ENCODE measurements around the gene MACF1.

MACF1 gene

DNA sequence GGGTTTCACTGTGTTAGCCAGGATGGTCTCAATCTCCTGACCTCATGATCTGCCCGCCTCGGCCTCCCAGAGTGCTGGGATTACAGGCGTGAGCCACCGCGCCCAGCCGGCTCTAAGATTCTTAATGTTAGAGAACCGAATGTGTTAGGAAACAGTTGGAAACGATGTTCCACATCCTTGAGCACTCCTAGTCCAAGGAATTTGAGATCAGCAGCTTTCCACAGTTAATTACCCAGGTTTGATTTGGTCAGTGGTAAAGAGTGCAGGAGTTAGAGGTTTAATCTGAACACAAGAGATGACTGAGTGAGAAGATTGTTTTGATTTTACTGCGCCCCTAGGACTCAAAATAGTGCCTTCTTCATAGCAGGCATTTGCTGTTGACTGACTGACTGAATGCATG is 211.1 kb downstream of the MACF1 start:
- Histone ChIP-seq H3K79me2 (ENCODE audit: low read length) (peaks cover 77% of the 10 kb centered on the region), H4K20me1 (ENCODE audit: insufficient read depth, low read length) (no peaks in the 10 kb centered on the region), H3F3A (ENCODE audit: insufficient read depth, low read length) (0 out of 2 replicates have a peak, but pooled peaks cover 6% of the 10 kb centered on the region), H3K9me2 (replicated peaks; ENCODE audit: insufficient read depth, low read length) (no peaks in the 10 kb centered on the region), H3K4me2 (ENCODE audit: low read depth, low read length) (no peak overlapping the region), H3K9me3 (replicated peaks; ENCODE audit: insufficient read depth, low read length) (no peaks in the 10 kb centered on the region), H3K4me3 (ENCODE audit: low read length) (no peak overlapping the region), H3K9ac (ENCODE audit: low read length) (no peak overlapping the region), H3K36me3 (replicated peaks; ENCODE audit: insufficient read depth, low read length) (no peaks in the 10 kb centered on the region), H3K27ac (ENCODE audit: low read length) (no peak overlapping the region), H2AFZ (ENCODE audit: low read length) (no peak overlapping the region), H3K4me1 (ENCODE audit: low read length) (peaks cover 18% of the 10 kb centered on the region), H3K27me3 (replicated peaks; ENCODE audit: insufficient read depth, low read length) (no peaks in the 10 kb centered on the region)
- DNase-seq: no peak
- TF ChIP-seq, protein P1, sequence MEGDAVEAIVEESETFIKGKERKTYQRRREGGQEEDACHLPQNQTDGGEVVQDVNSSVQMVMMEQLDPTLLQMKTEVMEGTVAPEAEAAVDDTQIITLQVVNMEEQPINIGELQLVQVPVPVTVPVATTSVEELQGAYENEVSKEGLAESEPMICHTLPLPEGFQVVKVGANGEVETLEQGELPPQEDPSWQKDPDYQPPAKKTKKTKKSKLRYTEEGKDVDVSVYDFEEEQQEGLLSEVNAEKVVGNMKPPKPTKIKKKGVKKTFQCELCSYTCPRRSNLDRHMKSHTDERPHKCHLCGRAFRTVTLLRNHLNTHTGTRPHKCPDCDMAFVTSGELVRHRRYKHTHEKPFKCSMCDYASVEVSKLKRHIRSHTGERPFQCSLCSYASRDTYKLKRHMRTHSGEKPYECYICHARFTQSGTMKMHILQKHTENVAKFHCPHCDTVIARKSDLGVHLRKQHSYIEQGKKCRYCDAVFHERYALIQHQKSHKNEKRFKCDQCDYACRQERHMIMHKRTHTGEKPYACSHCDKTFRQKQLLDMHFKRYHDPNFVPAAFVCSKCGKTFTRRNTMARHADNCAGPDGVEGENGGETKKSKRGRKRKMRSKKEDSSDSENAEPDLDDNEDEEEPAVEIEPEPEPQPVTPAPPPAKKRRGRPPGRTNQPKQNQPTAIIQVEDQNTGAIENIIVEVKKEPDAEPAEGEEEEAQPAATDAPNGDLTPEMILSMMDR (IDR thresholded peaks at IDR 0.05; ENCODE audit: low read length): no peak
- TF ChIP-seq EZH2phosphoT487 (IDR thresholded peaks at IDR 0.05; ENCODE audit: low read length): no peak
- TF ChIP-seq EZH2 (optimal IDR thresholded peaks at IDR 0.05; ENCODE audit: low read depth, low read length): no peak

- H3K4me2 ChIP-seq (ENCODE audit: low read depth, low read length): no peak overlapping the region
- no peaks in the 10 kb centered on the region for H4K20me1 ChIP-seq (ENCODE audit: insufficient read depth, low read length)
- H3K9me2 ChIP-seq (replicated peaks; ENCODE audit: insufficient read depth, low read length): no peaks in the 10 kb centered on the region
Observed at GRCh38 chr1:39416609-39417008, 212.1 kb downstream of the MACF1 start.

DNA sequence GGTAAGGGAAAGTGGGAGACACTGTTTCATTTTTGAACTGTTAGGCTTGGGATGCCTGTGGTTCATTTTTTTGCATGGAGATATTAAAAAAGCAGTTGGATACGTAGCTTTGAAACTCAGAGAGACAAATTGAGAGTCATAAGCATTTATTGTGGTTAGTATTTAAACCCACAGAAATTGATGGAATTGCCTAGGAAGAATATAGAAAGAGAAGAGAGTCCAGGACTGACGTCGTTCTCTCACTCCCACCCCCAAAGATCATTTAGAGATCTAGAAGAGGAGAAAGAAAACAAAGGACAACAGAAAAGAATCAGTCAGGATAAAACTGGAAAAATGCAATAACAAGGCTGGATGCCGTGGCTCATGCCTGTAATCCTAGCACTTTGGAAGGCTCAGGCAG is 213.7 kb downstream of the MACF1 start:
- H3K36me3 ChIP-seq (replicated peaks; ENCODE audit: insufficient read depth, low read length): 0 out of 2 replicates have a peak, but pooled peaks cover 7% of the 10 kb centered on the region
- no peaks in the 10 kb centered on the region for H3K9me3 ChIP-seq (replicated peaks; ENCODE audit: insufficient read depth, low read length)
- H3K27me3 ChIP-seq (replicated peaks; ENCODE audit: insufficient read depth, low read length): no peaks in the 10 kb centered on the region
- no peak for TF ChIP-seq EZH2phosphoT487 (IDR thresholded peaks at IDR 0.05; ENCODE audit: low read length)
- no peak for TF ChIP-seq EZH2 (optimal IDR thresholded peaks at IDR 0.05; ENCODE audit: low read depth, low read length)
- TF ChIP-seq, protein P1 (IDR thresholded peaks at IDR 0.05; ENCODE audit: low read length): no peak
- H3K4me2 ChIP-seq (ENCODE audit: low read depth, low read length): no peak overlapping the region
- H4K20me1 ChIP-seq (ENCODE audit: insufficient read depth, low read length): no peaks in the 10 kb centered on the region
- H3K4me1 ChIP-seq (ENCODE audit: low read length): peaks cover 9% of the 10 kb centered on the region
- no peak overlapping the region for H3K27ac ChIP-seq (ENCODE audit: low read length)
- peaks cover 66% of the 10 kb centered on the region for H3K79me2 ChIP-seq (ENCODE audit: low read length)
- DNase-seq: no peak
- H2AFZ ChIP-seq (ENCODE audit: low read length): no peak overlapping the region
- 0 out of 2 replicates have a peak, but pooled peaks cover 3% of the 10 kb centered on the region for H3F3A ChIP-seq (ENCODE audit: insufficient read depth, low read length)
- H3K9me2 ChIP-seq (replicated peaks; ENCODE audit: insufficient read depth, low read length): no peaks in the 10 kb centered on the region
- no peak overlapping the region for H3K4me3 ChIP-seq (ENCODE audit: low read length)
- no peak overlapping the region for H3K9ac ChIP-seq (ENCODE audit: low read length)

More at GRCh38 chr1:39416609-39417008, 212.1 kb downstream of the MACF1 start:
- Histone ChIP-seq H2AFZ (ENCODE audit: low read length) (no peak overlapping the region), H3K9me3 (replicated peaks; ENCODE audit: insufficient read depth, low read length) (no peaks in the 10 kb centered on the region), H3K79me2 (ENCODE audit: low read length) (peaks cover 73% of the 10 kb centered on the region), H3K9ac (ENCODE audit: low read length) (no peak overlapping the region), H3K27me3 (replicated peaks; ENCODE audit: insufficient read depth, low read length) (no peaks in the 10 kb centered on the region), H3K27ac (ENCODE audit: low read length) (no peak overlapping the region), H3F3A (ENCODE audit: insufficient read depth, low read length) (0 out of 2 replicates have a peak, but pooled peaks cover 3% of the 10 kb centered on the region), H3K4me1 (ENCODE audit: low read length) (peaks cover 10% of the 10 kb centered on the region), H3K36me3 (replicated peaks; ENCODE audit: insufficient read depth, low read length) (no peaks in the 10 kb centered on the region), H3K4me3 (ENCODE audit: low read length) (no peak overlapping the region)
- no peak for DNase-seq
- no peak for TF ChIP-seq EZH2 (optimal IDR thresholded peaks at IDR 0.05; ENCODE audit: low read depth, low read length)
- TF ChIP-seq, protein P1 (IDR thresholded peaks at IDR 0.05; ENCODE audit: low read length): no peak
- TF ChIP-seq EZH2phosphoT487 (IDR thresholded peaks at IDR 0.05; ENCODE audit: low read length): no peak
